ENCODE measurements around the gene TRMT2A.

GRCh38 chr22:20111689-20112622, 5.1 kb downstream of the TRMT2A start:
- TF ChIP-seq POU2F2 (IDR thresholded peaks at IDR 0.05; ENCODE audit: borderline replicate concordance, low read depth, low read length) (no peak), POLR2A (IDR thresholded peaks at IDR 0.05; ENCODE audit: low read depth, low read length) (no peak), EZH2 (IDR thresholded peaks at IDR 0.05; ENCODE audit: borderline replicate concordance, control insufficient read depth, low read depth, low read length) (no peak), MXI1 (IDR thresholded peaks at IDR 0.05; ENCODE audit: low read depth, low read length) (no peak), CTCF (IDR thresholded peaks at IDR 0.05 in 2 of 3, conservative IDR thresholded peaks at IDR 0.05 in 1 of 3; ENCODE audit: control insufficient read depth in 2 of 3, extremely low read depth in 1 of 3, insufficient read depth in 1 of 3, low read depth in 3 of 3, low read length in 3 of 3) (no peak), ZNF217 (IDR thresholded peaks at IDR 0.05) (no peak), ASH2L (IDR thresholded peaks at IDR 0.05; ENCODE audit: borderline replicate concordance, low read depth) (no peak), BCLAF1 (IDR thresholded peaks at IDR 0.05) (no peak), CBFB (IDR thresholded peaks at IDR 0.05; ENCODE audit: low read depth) (0 out of 2 replicates have a peak, but pooled peaks have one; percentile 16), FOS (IDR thresholded peaks at IDR 0.05; ENCODE audit: borderline replicate concordance, extremely low read depth, insufficient read length) (no peak)

Measured in GM12878 (cell line).